GM18520 (cell line): Measurements from ENCODE around the gene DEDD.
"Not testable (repeated sequence)": the region's sequence is repeated elsewhere in the genome, so short reads cannot be mapped to it uniquely, and the experiment has no call there.

ENCODE experiments used
- ATAC-seq: cut with Tn5 transposase; IDR thresholded peaks from one replicate; pipeline ENCODE4 v1.9.1; 2021; ENCODE audit not compliant: unreplicated experiment

DEDD gene

DNA sequence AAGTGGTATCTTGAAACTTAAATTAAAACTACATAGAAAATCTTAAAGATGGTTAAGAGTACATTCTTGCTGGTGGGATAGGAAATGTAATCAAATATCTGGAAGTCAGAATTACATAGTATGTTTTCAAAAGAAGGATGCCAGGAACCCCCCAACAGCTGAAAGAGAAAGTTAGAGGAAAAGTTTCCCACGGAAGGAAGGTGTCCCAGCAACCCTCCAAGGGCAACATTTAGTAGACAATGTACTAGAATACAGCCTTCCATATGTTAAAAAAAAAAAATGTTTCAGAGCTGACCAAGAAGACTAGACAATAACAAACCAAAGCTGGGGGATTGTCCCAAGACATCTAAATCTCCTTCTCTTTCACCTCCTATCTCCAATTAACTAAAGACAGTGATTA, 2.2 kb downstream of the DEDD start:
- no peak for ATAC-seq

DNA sequence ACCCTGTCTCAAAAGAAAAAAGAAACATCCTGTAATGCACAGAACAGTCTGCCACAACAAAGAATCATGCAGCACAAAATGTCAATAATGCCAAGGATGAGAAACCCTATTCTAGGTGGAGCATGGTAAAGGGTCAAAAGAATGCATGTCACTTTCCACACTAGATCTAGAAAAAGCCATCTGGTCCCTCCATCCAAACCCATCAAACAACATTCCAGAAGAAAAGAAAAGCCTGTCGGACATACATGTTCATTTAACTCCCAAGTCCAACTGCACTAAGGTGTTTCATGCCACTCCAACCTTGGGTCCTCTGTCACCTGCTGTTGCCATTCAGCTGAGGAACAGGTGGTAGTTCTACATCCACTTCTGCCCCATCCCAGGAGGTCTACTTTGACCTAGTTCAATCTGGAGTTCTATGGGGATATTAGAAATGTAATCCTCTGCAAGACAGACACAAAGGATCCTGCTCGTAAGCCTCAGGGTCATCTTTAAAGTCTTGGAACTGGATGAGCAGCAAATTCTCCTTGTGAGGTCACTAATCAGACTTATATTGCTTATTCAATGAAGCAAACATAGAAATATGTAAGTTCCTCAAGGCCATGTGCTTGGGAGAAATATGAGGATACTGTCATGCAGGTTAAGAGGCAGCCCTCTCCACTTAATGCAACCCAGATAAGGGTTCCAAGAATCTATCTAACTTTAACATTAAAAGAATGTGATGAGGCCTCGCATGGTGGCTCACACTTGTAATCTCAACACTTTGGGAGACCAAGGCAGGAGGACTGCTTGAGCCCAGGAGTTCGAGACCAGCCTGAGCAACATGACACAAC, 3.7 kb downstream of the DEDD start:
- no peak for ATAC-seq

DNA sequence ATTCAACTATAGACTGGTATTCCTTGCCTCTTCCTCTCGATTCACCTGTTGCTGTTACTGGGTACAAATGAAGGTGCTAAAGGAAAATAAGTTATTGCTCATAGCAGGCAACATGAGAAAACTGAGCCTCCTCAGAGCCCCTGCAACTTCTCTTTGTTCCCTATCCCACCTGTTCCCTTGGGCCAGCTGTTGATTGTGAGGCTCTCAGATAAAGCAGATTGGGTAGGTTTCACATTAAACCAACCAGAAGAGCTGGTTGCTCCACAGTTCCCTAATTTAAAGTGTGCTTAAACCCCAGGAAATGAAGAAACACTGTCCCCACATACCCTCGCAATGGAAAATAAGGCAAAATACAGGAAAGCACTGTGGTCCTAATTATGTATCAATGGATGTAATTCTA, 4.8 kb downstream of the DEDD start:
- no peak for ATAC-seq

DNA sequence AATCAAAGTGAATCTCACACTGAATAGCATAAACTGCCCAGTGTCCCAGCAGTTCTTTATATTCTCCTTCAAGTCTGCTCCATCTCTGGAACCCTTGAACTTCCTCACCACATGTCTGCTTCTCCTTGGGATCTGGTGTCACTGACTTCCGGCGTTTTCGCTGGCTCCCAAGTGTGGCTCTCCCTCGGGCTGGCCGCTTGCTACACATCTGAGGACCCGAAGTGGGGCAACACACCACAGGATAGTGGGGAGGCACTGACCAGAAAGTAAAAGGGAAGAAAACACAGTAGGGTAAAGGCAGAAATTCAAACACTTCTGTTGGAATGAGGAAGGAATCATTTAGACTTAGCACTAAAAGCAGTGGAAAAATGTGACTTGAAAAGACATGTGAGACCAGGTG, 9.5 kb downstream of the DEDD start:
- no peak for ATAC-seq

DNA sequence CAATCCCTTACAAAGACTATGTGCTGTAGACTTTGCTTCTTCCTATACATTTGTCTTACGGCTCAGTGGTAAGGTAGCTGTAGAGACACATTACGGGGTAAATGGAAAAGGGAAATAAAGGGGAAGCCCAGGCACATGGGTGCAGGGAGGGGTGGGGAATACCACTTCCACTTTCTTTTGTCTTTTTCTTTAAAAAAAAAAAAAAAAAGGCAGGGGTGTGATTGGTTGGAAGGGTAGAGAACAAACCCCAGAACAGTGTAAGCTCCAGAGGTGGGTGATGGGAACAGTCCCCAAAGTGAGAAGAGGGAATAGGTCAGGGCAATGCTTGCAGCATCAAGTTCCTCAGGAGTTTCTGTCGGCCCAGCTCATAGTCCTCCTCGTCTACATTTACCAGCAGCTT, 10.6 kb downstream of the DEDD start:
- no peak for ATAC-seq

DNA sequence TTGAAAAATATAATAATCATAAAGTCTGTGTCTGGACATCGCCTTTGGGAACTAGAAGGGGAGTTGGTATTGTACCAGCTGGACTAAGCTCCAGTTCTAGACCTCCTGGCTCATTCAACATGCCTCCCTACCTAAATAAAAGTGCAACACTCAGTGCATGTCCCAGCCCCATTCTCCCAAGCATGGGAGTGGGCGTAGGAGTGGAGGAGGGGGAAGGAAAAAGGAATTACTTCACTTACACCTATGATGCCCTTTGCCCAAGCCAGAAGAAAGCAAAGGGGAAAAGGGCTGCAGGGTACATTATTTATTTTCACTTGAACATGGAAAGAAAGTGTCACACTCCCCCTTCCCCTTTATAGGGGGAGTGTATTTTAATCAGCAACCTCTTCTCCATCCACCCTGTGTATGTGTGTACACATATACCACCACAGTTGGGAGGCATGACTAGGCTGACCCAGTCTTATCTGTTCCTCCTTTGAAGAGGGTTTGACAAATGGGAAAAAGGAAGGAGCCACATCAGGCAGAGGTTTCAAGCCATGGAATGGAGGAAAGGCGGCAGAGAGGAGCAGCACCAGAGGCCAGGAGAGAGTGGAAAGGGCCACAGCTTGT, 11.3 kb downstream of the DEDD start:
- ATAC-seq = no peak

DNA sequence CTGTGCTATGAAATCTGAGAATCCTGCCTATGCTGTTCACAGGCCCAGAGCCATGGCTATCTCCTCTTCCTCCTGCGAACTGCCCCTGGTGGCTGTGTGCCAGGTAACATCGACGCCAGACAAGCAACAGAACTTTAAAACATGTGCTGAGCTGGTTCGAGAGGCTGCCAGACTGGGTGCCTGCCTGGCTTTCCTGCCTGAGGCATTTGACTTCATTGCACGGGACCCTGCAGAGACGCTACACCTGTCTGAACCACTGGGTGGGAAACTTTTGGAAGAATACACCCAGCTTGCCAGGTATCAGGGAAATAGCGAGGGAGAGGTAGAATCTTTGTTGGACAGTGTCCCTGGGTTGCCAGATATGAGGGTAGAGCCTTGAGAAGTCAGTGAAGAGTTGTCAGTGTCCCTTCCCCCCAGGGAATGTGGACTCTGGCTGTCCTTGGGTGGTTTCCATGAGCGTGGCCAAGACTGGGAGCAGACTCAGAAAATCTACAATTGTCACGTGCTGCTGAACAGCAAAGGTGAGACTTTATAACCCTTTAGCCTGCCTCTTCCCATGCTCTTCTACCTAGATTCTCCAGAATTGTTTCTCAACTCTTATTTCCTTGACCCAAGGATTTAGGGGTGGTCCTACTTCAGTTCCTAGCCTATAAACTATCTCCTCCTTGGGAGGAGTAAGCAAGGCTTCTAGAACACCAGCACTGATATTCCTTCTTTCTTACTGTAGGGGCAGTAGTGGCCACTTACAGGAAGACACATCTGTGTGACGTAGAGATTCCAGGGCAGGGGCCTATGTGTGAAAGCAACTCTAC, 13.2 kb downstream of the DEDD start:
- no peak for ATAC-seq

DNA sequence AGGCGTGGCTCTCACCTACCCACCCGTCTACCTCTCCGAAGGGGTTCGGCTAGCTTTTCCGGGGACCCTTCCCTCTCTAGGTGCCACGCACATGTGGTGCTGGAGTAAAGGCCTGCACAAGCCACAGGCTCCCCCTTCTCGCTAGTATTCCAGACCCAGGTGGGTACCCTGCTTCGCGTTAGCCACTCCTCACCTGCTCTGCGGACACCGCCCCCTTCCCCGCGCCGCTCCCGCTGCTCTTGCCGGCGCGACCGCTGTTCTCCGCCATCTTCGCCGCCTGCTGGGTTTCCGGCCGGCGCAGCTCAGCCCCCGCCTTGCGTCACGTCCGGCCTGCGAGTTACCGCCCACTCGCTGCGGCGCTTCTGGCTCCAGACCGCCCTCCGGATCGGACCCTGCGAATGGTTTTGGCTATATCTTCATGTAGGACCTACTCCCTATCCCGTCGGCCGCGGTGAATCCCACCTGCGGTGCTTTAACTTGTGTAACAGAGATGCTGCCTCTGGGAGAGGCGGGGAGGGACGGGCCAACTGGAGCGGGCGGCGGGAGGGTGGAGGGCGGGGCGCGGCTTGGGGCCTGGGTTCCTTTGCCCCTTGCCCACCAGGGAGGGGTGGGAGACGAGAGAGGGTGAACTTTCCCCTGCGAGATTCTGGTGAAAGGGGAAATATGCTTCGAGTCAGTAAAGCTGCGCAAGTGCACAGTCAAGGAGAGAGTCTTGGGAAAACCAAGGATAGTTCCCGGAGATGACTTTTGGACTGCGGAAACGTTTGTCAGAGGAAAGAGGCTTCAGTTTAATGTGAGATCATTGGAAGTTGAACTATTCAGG, 14.5 kb downstream of the DEDD start, which contains the start of the genes NIT1 and PFDN2:
Gene NIT1 (plus strand): TSS at position 347 of the 823 bp plus-strand sequence. CDS start 72 bp downstream, at position 419.
Gene PFDN2 (minus strand): TSS at position 279 of the 823 bp plus-strand sequence. CDS start 11 bp downstream, at position 268.
- ATAC-seq = peak; percentile 60

DNA sequence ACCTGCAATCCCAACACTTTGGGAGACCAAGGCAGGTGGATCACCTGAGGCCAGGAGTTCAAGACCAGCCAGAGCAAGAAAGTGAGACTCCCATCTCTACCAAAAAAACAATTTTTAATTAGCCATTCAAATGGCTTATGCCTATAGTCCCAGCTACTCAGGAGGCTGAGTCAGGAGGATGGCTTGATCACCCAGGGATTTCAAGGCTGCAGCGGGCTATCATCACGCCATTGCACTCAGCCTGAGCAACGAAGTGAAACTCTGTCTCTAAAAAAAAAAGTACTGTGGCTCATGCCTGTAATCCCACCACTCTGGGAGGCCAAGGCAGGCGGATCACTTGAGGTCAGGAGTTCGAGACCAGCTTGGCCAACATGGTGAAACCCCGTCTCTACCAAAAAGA, 16.5 kb downstream of the DEDD start:
- ATAC-seq = not testable (repeated sequence)

DNA sequence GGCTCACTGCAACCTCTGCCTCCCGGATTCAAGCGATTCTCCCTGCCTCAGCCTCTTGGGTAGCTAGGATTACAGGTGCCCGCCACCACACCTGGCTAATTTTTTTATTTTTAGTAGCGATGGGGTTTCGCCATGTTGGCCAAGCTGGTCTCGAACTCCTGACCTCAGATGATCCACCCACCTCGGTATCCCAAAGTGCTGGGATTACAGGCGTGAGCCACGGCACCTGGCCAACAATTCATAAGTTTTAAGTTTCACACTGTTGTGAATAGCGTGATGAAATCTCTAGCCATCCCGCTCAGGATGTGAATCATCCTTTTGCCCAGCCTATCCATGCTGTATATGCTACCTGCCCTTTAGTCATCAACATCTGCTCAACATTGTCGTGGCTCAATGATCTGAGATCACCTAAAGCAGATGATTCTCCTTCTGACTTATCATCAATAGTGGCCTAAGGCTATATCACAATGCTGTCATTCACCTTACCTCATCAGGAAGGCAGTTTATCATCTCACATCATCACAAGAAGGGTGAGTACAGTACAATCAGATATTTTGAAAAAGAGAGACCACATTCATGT, 17.2 kb downstream of the DEDD start:
- ATAC-seq = no peak

DNA sequence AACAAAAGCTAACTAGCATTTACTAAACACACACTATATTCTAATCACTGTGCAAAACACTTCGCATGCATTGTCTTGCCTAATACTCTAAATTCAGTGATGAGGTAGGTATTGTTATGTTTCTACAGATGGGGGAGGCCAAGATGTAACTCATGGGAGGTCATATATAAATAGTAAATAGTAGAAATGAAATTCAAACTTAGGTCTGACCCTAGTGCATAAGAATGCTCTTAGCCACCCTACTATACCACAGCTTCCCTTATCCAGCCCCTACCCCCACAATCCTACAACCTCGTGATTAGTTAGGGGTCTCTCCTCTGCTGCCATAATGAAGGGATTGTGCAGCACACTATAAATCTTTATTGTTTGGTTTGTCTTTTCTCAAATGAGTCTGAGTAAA, 17.9 kb downstream of the DEDD start:
- no peak for ATAC-seq

DNA sequence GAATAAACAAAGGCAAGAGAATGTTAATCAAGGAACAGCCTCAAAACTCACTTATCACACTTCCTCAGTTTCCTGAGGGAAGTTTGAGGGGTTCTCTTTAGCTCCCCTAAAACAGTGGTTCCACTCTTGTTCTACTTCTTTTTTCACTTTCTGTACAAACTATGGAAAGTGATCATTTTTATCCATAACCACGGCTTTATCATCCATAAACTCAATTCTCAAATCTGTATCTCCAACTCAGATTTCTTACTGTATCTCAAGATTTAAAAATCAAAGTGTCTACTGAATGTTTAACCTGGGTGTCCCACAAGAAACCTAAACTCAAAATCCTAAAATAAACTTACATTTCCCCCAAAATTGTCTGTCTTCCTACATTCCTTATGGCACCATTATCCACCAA, 18.6 kb downstream of the DEDD start:
- no peak for ATAC-seq

DNA sequence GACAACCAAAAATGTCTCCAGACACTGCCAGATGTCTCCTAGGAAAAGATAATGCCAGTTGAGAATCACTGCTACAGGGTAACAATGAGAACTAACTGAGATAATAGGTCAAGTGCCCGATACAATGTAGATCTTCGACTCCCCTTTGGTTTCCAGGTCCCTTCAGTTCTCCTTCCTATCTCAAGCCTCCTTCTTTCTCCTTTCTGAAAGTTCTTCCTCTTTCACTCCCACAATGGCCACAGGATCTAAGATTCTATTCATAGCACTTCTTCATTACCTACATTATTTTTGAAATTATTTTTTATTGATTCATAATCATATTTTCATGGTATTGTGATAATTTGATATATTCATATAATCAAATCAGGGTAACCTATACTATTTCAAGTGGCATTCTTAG, 20.9 kb downstream of the DEDD start:
- no peak for ATAC-seq

DNA sequence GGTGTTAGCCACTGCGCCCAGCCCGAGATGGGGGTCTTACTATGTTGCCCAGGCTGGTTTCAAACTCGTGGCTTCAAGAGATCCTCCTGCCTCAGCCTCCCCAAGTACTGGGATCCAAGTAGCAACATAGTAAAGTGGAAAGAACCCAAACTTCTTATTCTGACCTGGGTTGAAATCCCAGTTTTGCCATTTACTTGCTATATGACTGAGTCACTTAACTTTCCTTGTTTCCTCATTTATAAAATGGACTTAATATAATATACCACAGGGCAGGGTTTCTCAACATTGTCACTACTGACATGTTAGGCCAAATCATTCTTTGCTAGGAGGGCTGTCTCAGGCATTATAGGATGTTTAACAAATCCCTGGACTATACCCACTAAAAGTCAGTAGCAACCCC, 21.4 kb downstream of the DEDD start:
- no peak for ATAC-seq

DNA sequence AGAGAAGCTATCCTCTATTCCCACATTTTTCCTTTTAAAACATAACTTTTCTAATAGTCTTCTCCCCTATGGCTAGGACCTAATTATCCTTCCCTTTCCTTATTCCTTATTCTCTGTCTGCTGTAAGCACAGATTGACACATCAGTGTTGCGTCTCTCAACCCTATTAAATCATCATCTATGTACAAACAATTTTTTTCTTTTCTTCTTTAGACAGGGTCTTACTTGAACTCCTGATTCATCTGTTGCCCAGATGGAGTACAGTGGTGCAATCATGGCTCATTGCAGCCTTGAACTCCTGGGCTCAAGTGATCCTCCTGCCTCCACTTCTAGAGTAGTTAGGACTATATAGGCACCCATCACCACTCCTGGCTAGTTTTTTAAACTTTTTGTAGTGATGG, 26.0 kb downstream of the DEDD start:
- no peak for ATAC-seq

DNA sequence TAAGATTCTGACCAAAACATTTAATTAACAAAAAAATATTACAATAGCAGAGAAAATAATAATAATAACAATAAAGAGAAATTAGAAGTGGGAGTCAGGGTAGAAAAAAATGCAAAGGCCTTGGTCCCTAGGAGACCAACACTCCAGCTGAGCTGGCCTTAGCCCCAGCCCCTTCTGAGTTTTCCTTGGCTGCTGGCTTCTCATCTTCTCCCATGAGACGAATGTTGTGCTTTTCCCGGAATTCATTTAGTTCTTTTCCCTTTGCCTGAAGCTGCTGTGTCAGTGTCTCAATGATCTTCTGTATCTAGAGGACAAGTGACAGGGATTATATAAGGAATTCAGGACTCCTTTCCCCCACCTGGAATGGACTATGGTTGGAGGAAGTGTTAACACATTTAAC, 31.9 kb downstream of the DEDD start:
- no peak for ATAC-seq

DNA sequence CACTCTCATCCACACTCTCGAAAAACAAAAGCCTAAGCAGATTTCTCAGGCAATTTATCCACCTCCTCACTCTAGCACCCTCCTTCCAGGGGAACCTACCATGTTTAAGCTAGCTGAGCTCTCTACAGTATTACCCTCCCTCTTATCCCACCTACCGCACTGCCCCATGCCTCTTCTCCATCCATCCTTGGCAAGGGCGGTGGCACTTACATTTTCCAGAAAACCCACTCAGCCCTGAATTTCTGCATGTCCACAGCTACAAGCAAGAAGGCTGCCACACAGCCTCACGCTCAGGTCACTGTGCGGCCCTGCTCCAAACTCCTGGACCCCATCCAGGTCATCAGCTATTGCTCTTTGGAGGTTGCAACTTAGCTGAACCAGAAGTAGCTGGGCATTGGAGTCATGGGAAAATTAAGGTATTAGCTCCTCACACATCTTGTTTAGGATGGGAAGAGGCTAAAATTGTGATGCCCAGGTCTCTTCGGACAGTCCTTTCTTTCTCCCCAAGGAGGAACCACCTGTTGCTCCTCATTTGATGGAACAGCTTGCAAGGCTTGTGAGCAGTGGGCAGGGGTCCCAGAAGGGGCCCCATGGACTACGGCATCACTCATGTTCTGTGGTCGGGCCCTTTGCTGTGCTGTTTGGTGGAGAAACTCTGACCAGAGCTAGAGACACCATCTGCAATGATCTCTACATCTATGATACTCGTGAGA, 33.2 kb downstream of the DEDD start:
- no peak for ATAC-seq

DNA sequence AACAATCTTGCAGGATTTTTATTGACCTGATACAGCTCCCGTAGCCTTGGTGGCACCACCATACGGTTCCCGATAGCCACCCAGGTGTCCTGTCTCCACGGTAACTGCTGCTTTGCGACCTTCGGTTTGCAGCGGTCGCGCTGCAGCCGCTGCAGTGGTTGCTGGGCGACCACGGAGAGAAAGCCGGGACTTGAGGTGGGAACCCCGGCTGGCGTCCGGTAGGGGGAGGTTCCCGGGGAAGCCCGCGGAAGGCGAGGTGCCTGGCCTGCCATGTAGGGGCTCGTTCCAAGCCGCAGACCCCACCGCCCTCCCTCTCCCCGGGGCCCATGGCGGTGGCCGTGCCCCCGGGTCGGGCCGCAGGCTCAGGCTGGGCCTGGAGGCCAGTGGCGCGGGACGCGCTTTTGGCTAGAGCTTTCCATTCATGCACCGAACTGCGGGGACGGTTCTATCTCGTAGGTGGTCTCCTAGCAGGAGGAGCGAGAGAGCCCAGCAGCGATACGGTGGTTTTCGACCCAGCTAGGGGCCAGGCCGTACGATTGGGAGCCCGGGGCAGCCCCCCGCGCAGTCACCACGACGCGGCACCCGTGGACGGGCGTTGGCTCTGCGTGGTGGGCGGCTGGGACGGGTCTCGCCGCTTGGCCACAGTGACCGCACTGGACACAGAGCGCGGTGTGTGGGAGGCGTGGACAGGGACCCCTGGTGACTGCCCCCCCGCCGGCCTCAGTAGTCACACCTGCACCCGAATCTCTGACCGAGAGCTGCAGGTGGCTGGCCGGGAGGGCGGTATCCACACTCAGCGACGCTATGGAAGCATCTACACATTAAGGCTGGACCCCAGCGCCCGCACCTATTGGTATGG, 34.0 kb downstream of the DEDD start, which contains the start of gene KLHDC9:
Gene KLHDC9 (plus strand): TSS at position 152 of the 859 bp plus-strand sequence. CDS start 175 bp downstream, at position 327.
- peak; percentile 78 for ATAC-seq

DNA sequence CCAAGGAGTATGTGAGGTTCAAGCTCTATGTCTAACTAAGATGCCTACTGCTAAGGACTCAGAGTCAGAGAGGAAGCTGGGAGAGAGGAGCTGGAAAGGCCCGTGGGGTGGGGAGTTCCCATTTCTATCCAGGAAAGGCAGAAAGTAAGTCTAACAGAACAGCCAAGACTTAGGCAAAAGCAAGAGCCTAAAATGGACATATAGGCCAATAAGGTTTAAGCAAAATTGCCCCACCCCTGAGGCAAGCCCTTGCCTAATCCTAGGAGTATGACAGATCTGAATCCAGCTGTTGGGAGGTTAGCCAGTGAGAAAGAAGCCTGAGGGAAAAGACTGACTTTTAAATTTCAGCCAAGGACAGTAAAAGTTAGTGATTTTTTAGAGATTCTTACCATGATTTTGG, 35.9 kb downstream of the DEDD start:
- ATAC-seq = no peak
